ENCODE results near the gene CNR2. TPM values are rescaled to one million over a fixed set of nuclear protein-coding genes. Genes with fewer than 3 reads are reported as not detected.

The CNR2 gene
- total RNA-seq, 1 experiment from 2014 or later: not detected

DNA sequence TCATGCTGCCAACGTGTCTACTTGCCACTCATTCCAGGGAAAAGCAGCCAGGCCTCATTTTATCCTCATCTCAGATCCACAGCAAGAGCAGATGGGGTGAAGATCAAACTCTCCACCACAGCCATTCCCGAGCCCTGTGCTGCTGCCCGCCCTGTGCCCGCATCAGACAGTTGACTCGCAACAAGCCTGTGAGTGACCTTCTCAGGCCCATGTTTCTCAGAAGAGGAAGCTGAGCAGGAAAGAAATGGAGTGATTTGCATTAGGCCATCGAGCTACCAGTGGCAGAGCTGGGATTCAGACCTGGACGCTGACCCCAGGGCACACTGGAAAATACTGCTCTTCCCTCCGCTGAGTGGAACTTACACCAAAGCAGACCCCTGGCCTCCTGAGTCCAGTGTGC, 1.2 kb downstream of the CNR2 start:
- Histone ChIP-seq H3K4me2 (ENCODE audit: insufficient read depth, insufficient read length, low read length) (no peak overlapping the region), H4K91ac (ENCODE audit: insufficient read length, low read depth, low read length) (no peak overlapping the region), H3K79me2 (ENCODE audit: insufficient read depth, low read length) (no peaks in the 10 kb centered on the region), H3K27me3 (ENCODE audit: insufficient read depth, low read length) (no peaks in the 10 kb centered on the region), H3K56ac (ENCODE audit: insufficient read length, low read depth, low read length) (no peak overlapping the region), H3K23ac (ENCODE audit: insufficient read length, low read depth, low read length) (no peak overlapping the region), H3K27ac (ENCODE audit: insufficient read length, low read depth, low read length) (no peak overlapping the region), H2BK120ac (ENCODE audit: low read depth, low read length, poor library complexity, severe bottlenecking) (no peak overlapping the region), H3K9ac (ENCODE audit: extremely low read depth, insufficient read length, low read length) (no peak overlapping the region), H4K8ac (replicated peaks; ENCODE audit: insufficient read length, low read depth, low read length) (no peak overlapping the region), H3K23me2 (ENCODE audit: insufficient read length, low read depth, low read length, poor library complexity, severe bottlenecking) (no peaks in the 10 kb centered on the region), H3K14ac (ENCODE audit: insufficient read depth, low read length) (no peak overlapping the region), H3T11ph (ENCODE audit: low read length) (no peak overlapping the region), H3K4me1 (ENCODE audit: insufficient read depth, low read length) (no peaks in the 10 kb centered on the region; the same call in 1 of the 2 replicates), H3K18ac (ENCODE audit: insufficient read length, low read depth, low read length) (no peak overlapping the region), H2BK5ac (ENCODE audit: insufficient read length, low read length) (no peak overlapping the region), H2BK15ac (ENCODE audit: low read depth, low read length) (no peak overlapping the region), H2AK5ac (ENCODE audit: insufficient read length, low read length) (no peak overlapping the region), H3K4ac (ENCODE audit: low read depth, low read length) (no peak overlapping the region), H2BK12ac (ENCODE audit: insufficient read length, low read depth, low read length) (no peak overlapping the region), H2AFZ (ENCODE audit: low read length) (no peak overlapping the region), H3K79me1 (ENCODE audit: insufficient read depth, low read depth, low read length, poor library complexity, severe bottlenecking) (no peaks in the 10 kb centered on the region), H3K9me3 (ENCODE audit: control insufficient read depth, low read depth, low read length) (no peaks in the 10 kb centered on the region), H4K5ac (ENCODE audit: insufficient read length, low read depth, low read length) (no peak overlapping the region), H2BK20ac (ENCODE audit: low read depth, low read length, poor library complexity, severe bottlenecking) (no peak overlapping the region), H4K20me1 (ENCODE audit: control insufficient read depth, insufficient read depth, insufficient read length) (no peaks in the 10 kb centered on the region)
- no peak for DNase-seq
- no peak overlapping the region for H3K4me3 Mint-ChIP-seq
- no CpG with 5 or more reads among the region's 8 CpGs for WGBS (ENCODE audit: extremely low coverage, insufficient read length, low lambda C conversion rate)
- peaks cover 14% of the 10 kb centered on the region for H3K27me3 Mint-ChIP-seq (ENCODE audit: low read depth)
- no peaks in the 10 kb centered on the region for H3K9me3 Mint-ChIP-seq
- TF ChIP-seq, protein P1, sequence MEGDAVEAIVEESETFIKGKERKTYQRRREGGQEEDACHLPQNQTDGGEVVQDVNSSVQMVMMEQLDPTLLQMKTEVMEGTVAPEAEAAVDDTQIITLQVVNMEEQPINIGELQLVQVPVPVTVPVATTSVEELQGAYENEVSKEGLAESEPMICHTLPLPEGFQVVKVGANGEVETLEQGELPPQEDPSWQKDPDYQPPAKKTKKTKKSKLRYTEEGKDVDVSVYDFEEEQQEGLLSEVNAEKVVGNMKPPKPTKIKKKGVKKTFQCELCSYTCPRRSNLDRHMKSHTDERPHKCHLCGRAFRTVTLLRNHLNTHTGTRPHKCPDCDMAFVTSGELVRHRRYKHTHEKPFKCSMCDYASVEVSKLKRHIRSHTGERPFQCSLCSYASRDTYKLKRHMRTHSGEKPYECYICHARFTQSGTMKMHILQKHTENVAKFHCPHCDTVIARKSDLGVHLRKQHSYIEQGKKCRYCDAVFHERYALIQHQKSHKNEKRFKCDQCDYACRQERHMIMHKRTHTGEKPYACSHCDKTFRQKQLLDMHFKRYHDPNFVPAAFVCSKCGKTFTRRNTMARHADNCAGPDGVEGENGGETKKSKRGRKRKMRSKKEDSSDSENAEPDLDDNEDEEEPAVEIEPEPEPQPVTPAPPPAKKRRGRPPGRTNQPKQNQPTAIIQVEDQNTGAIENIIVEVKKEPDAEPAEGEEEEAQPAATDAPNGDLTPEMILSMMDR (conservative IDR thresholded peaks at IDR 0.05): no peak
- H3K36me3 Mint-ChIP-seq (ENCODE audit: insufficient read depth in 1 of 3, low read depth in 3 of 3): no peaks in the 10 kb centered on the region
- peaks cover 15 to 16% of the 10 kb centered on the region in 2 experiments for H3K4me1 Mint-ChIP-seq
- H3K27ac Mint-ChIP-seq: peak overlapping the region in 1 of 3 experiments; percentile 5; a peak in 1 of 7 replicates
